GM23248 (cell line): ENCODE results near the gene SCNN1B. TPM values are rescaled to one million over a fixed set of nuclear protein-coding genes. Genes with fewer than 3 reads are reported as not detected.
"Not testable (repeated sequence)": the region's sequence is repeated elsewhere in the genome, so short reads cannot be mapped to it uniquely, and the experiment has no call there.

Experiments used
- DNase-seq: peaks from one replicate; pipeline ENCODE4 v3.0.0-alpha.2; 2015
- H2AFZ ChIP-seq: fragments of 200-600 bp; sonication (generic); 2 replicates; pipeline ENCODE4 v1.6.1; 2016; ENCODE audit warnings: antibody characterized with exemption
- H3F3A ChIP-seq: fragments of 200-600 bp; sonication (generic); 2 replicates; pipeline ENCODE4 v1.6.1; 2016; ENCODE audit warnings: mild to moderate bottlenecking, antibody characterized with exemption, mixed run types; ENCODE audit not compliant: insufficient read depth
- H3K27ac ChIP-seq: fragments of 200-600 bp; sonication (generic); 2 replicates; pipeline ENCODE4 v1.5.1; 2016; ENCODE audit warnings: mild to moderate bottlenecking
- H3K27me3 ChIP-seq: fragments of 200-600 bp; sonication (generic); replicated peaks from 2 replicates; pipeline ENCODE4 v1.6.1; 2016; ENCODE audit warnings: mild to moderate bottlenecking; ENCODE audit not compliant: insufficient read depth
- H3K36me3 ChIP-seq: fragments of 200-600 bp; sonication (generic); 2 replicates; pipeline ENCODE4 v1.6.1; 2016; ENCODE audit warnings: low read depth, mild to moderate bottlenecking
- H3K4me1 ChIP-seq: fragments of 200-600 bp; sonication (generic); 2 replicates; pipeline ENCODE4 v1.6.1; 2016; ENCODE audit warnings: mild to moderate bottlenecking; ENCODE audit not compliant: insufficient read depth
- H3K4me2 ChIP-seq: fragments of 200-600 bp; sonication (generic); one replicate; pipeline ENCODE4 v1.6.1; 2016; ENCODE audit warnings: mild to moderate bottlenecking; ENCODE audit not compliant: unreplicated experiment
- H3K4me3 ChIP-seq: fragments of 200-600 bp; sonication (generic); 2 replicates; pipeline ENCODE4 v1.5.1; 2016; ENCODE audit warnings: mild to moderate bottlenecking
- H3K79me2 ChIP-seq: fragments of 200-600 bp; sonication (generic); 2 replicates; pipeline ENCODE4 v1.6.1; 2016; ENCODE audit warnings: mild to moderate bottlenecking; ENCODE audit not compliant: insufficient read depth
- H3K9ac ChIP-seq: fragments of 200-600 bp; sonication (generic); 2 replicates; pipeline ENCODE4 v1.6.1; 2016; ENCODE audit warnings: mild to moderate bottlenecking
- H3K9me2 ChIP-seq: fragments of 200-600 bp; sonication (generic); 2 replicates; pipeline ENCODE4 v1.6.1; 2016; ENCODE audit warnings: mixed run types, mild to moderate bottlenecking, moderate library complexity; ENCODE audit not compliant: insufficient read depth
- H3K9me3 ChIP-seq: fragments of 200-600 bp; sonication (generic); one replicate; pipeline ENCODE4 v1.6.1; 2017; ENCODE audit warnings: low read depth
- H4K20me1 ChIP-seq: fragments of 200-600 bp; sonication (generic); 2 replicates; pipeline ENCODE4 v1.6.0; 2016; ENCODE audit not compliant: insufficient read depth
- EZH2 ChIP-seq: fragments of 200-600 bp; sonication (generic); IDR thresholded peaks from 2 replicates; pipeline ENCODE4 v1.6.1; 2018; ENCODE audit warnings: antibody characterized with exemption, mild to moderate bottlenecking; ENCODE audit not compliant: insufficient read depth, poor library complexity, severe bottlenecking
- EZH2phosphoT487 ChIP-seq: fragments of 200-600 bp; sonication (generic); IDR thresholded peaks from 2 replicates; pipeline ENCODE4 v1.6.1; 2018; ENCODE audit warnings: antibody characterized with exemption, moderate library complexity, mild to moderate bottlenecking, low read depth; ENCODE audit not compliant: insufficient read depth
- WGBS, 2 experiments: methylation state at CpG; one replicate each; pipeline ENCODE4 v1.1.6; 2015 to 2017; ENCODE audit warnings: low lambda C conversion rate in 2 of 2, low coverage in 1 of 2; ENCODE audit errors: missing lambda C conversion rate in 2 of 2; 5-methylcytosine and 5-hydroxymethylcytosine counted together
- in situ Hi-C: fragments of 300-500 bp; cut with MboI; formaldehyde crosslinking; loops from 2 replicates; pipeline ENCODE4 v1.15.0; 2020
- polyA plus RNA-seq: library from polyadenylated mRNA; unstranded; fragments of >200 nt; fragmentation: Nextera tagmentation; extraction: Ambion mirVana; gene quantifications from 2 replicates; pipeline ENCODE4 v1.2.1, GENCODE V29; 2016
- total RNA-seq: library from RNA; depleted of rRNA; stranded (reverse); fragments of >200 nt; shearing (Covaris generic); gene quantifications from 2 replicates; pipeline ENCODE4 v1.2.3, GENCODE V29; 2014

Gene SCNN1B
- total and polyA plus RNA-seq, 2 experiments from 2014 or later: not detected

GRCh38 chr16:23359092-23359760, 57.1 kb downstream of the SCNN1B start:
- Histone ChIP-seq H3F3A (no peaks in the 10 kb centered on the region), H2AFZ (no peak overlapping the region), H3K36me3 (no peaks in the 10 kb centered on the region), H3K9ac (no peak overlapping the region), H3K27ac (no peak overlapping the region), H4K20me1 (no peaks in the 10 kb centered on the region), H3K27me3 (no peaks in the 10 kb centered on the region; the same call in 1 of the 2 replicates), H3K9me2 (no peaks in the 10 kb centered on the region), H3K4me1 (no peaks in the 10 kb centered on the region), H3K4me2 (no peak overlapping the region), H3K9me3 (no peaks in the 10 kb centered on the region), H3K4me3 (no peak overlapping the region), H3K79me2 (no peaks in the 10 kb centered on the region)
- DNase-seq: peak; percentile 17
- WGBS, 2 experiments: 62 to 67% methylated on average over 8 of the region's 8 CpGs
- TF ChIP-seq EZH2 (no peak), EZH2phosphoT487 (no peak)
- in situ Hi-C loops: no loop called here

GRCh38 chr16:23362460-23363317, 60.6 kb downstream of the SCNN1B start:
- Histone ChIP-seq H3K36me3 (no peaks in the 10 kb centered on the region), H3K9ac (no peak overlapping the region), H3K27me3 (no peaks in the 10 kb centered on the region), H3F3A (no peaks in the 10 kb centered on the region), H2AFZ (no peak overlapping the region), H3K9me3 (no peaks in the 10 kb centered on the region), H3K79me2 (no peaks in the 10 kb centered on the region), H3K4me1 (no peaks in the 10 kb centered on the region), H4K20me1 (no peaks in the 10 kb centered on the region), H3K4me2 (no peak overlapping the region), H3K9me2 (no peaks in the 10 kb centered on the region), H3K4me3 (no peak overlapping the region), H3K27ac (no peak overlapping the region)
- TF ChIP-seq EZH2 (no peak), EZH2phosphoT487 (no peak)
- in situ Hi-C loops: no loop called here
- WGBS, 2 experiments: 55 to 61% methylated on average over 11 of the region's 11 CpGs
- no peak for DNase-seq

GRCh38 chr16:23365602-23366240, 63.6 kb downstream of the SCNN1B start:
- no peaks in the 10 kb centered on the region for H4K20me1 ChIP-seq
- DNase-seq: no peak
- H3K4me1 ChIP-seq: no peaks in the 10 kb centered on the region
- no peak overlapping the region for H2AFZ ChIP-seq
- H3K9ac ChIP-seq: no peak overlapping the region
- H3K9me3 ChIP-seq: no peaks in the 10 kb centered on the region
- H3K4me3 ChIP-seq: no peak overlapping the region
- H3K36me3 ChIP-seq: no peaks in the 10 kb centered on the region
- H3K4me2 ChIP-seq: no peak overlapping the region
- no peak for TF ChIP-seq EZH2phosphoT487
- TF ChIP-seq EZH2: no peak
- H3K79me2 ChIP-seq: no peaks in the 10 kb centered on the region
- no peak overlapping the region for H3K27ac ChIP-seq
- in situ Hi-C loops: no loop called here
- H3F3A ChIP-seq: no peaks in the 10 kb centered on the region
- 25 to 29% methylated on average over 5 of the region's 5 CpGs for WGBS, 2 experiments
- no peaks in the 10 kb centered on the region for H3K9me2 ChIP-seq
- no peaks in the 10 kb centered on the region for H3K27me3 ChIP-seq

GRCh38 chr16:23366341-23366740, 64.2 kb downstream of the SCNN1B start:
- H3K9me3 ChIP-seq, H3K27ac ChIP-seq, DNase-seq, H3K36me3 ChIP-seq, H3K4me1 ChIP-seq, H3K9ac ChIP-seq, H2AFZ ChIP-seq, in situ Hi-C loops, H4K20me1 ChIP-seq, H3K9me2 ChIP-seq, H3K4me2 ChIP-seq, H3K27me3 ChIP-seq, H3K79me2 ChIP-seq, H3F3A ChIP-seq, H3K4me3 ChIP-seq: not testable (repeated sequence)
- 51 to 52% methylated on average over 7 of the region's 7 CpGs for WGBS, 2 experiments
